Fibroblast of pulmonary artery (primary cell): ENCODE data around the gene OOEP.

Experiments used
- DNase-seq: peaks from one replicate; pipeline ENCODE4 v3.0.0-alpha.2; 2010; ENCODE audit warnings: low read depth
- H3K4me3 ChIP-seq: replicated peaks from 2 replicates; pipeline ENCODE4 v1.5.1; 2011; ENCODE audit warnings: low read depth, mild to moderate bottlenecking, control low read depth, low read length, moderate library complexity
- TF ChIP-seq, protein P1 (sequence below): IDR thresholded peaks from 2 replicates; pipeline ENCODE4 v1.5.1; 2011; ENCODE audit warnings: mild to moderate bottlenecking, control low read depth, low read length, inconsistent platforms; ENCODE audit errors: missing control alignments

OOEP gene

GRCh38 chr6:73353636-73354593 is 15.8 kb downstream of the OOEP start, which contains the start of gene DPPA5:
Gene DPPA5 (minus strand): TSS chr6:73354276. CDS start chr6:73354225, 51 bp downstream.
- TF ChIP-seq, protein P1, sequence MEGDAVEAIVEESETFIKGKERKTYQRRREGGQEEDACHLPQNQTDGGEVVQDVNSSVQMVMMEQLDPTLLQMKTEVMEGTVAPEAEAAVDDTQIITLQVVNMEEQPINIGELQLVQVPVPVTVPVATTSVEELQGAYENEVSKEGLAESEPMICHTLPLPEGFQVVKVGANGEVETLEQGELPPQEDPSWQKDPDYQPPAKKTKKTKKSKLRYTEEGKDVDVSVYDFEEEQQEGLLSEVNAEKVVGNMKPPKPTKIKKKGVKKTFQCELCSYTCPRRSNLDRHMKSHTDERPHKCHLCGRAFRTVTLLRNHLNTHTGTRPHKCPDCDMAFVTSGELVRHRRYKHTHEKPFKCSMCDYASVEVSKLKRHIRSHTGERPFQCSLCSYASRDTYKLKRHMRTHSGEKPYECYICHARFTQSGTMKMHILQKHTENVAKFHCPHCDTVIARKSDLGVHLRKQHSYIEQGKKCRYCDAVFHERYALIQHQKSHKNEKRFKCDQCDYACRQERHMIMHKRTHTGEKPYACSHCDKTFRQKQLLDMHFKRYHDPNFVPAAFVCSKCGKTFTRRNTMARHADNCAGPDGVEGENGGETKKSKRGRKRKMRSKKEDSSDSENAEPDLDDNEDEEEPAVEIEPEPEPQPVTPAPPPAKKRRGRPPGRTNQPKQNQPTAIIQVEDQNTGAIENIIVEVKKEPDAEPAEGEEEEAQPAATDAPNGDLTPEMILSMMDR: no peak
- no peak for DNase-seq
- no peak within 1 kb of the TSS for H3K4me3 ChIP-seq

DNA sequence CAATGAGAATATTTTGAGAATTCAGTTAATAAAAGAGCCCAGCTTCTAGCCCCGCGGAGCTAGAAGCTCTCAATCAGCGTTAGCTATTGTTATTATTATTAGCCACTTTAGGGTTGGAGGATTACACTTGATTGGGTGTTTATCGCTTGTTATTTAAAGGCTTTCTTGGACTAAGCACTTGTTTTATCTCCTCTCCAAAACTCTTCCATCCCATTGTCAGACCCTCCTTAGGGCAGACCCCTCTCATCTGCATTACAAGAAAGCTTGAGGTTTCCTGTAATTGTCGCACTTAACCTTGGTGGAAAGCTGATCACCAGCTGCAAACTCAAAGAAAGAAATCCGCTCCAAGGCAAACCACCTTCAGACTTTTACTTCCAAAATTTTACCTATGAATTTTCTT is 20.4 kb downstream of the OOEP start:
- H3K4me3 ChIP-seq: no peak overlapping the region
- DNase-seq: no peak
- TF ChIP-seq, protein P1: no peak

DNA sequence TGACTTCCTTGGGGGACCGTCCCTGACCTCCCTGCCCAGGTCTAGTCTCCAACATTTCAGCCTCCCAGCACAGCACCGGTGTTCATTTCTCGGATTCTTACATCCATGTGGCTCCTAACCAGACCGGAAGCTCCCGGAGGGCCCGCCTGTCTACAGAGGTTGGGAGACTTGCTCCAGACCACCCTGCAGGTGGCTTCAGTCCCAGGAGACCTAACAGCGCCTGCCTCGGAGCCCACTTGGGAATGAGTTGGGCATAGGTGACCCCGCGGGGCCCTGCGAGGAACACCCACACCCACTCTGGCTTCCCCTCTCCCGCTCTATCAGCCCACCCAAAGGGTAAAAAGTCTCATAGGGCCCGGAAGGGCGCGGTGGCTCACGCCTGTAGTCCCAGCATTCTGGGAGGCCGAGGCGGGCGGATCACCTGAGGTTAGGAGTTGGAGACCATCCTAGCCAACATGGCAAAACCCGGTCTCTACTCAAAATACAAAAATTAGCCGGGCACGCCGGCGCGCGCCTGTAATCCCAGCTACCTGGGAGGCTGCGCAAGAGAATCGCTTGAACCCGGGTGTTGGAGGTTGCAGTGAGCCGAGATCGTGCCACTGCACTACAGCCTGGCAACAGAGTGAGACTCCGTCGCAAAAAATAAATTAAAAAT is 21.0 kb downstream of the OOEP start:
- no peak for DNase-seq
- TF ChIP-seq, protein P1: no peak

GRCh38 chr6:73343164-73343563 is 26.5 kb downstream of the OOEP start:
- no peak for DNase-seq
- H3K4me3 ChIP-seq: no peak overlapping the region
- TF ChIP-seq, protein P1: no peak

More for the DNA sequence above, 21.0 kb downstream of the OOEP start:
- H3K4me3 ChIP-seq: no peak overlapping the region

DNA sequence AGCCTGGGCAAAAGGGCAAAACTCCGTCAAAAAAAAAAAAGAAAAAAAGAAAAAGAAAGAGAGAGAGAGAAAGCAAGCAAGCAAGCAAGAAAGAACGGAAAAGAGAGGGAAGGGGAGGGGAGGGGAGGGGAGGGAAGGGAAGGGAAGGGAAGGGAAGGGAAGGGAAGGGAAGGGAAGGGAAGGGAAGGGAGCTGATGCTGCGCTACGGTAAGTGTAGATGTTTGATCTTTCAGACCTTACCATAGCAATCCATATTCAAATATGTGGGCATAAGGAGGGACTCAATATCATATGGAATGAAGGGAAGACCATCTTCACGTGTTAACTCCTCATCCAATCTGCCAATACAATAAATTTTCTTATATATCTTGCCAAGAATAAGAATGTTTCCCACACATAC is 27.5 kb downstream of the OOEP start:
- DNase-seq: no peak
- TF ChIP-seq, protein P1: no peak
- H3K4me3 ChIP-seq: no peak overlapping the region

- no peak for DNase-seq
- TF ChIP-seq, protein P1: no peak
- H3K4me3 ChIP-seq: no peak overlapping the region
Observed at GRCh38 chr6:73341335-73341734, 28.4 kb downstream of the OOEP start.
